B cell (primary cell): Measurements from ENCODE around the gene FKBP1A. TPM values are rescaled to one million over a fixed set of nuclear protein-coding genes. Genes with fewer than 3 reads are reported as not detected.

ENCODE experiments used
- ATAC-seq: fragments of 200-7000 bp; cut with Tn5 transposase; one replicate; pipeline ENCODE4 v1.10.0; 2021; ENCODE audit warnings: low read depth, mild to moderate bottlenecking, moderate number of reproducible peaks, moderate library complexity
- CTCF ChIA-PET: fragments of 350-600 bp; sonication (Branson Sonifier 250); formaldehyde crosslinking; loops from one replicate; lab custom pipeline; 2021; ENCODE audit warnings: antibody characterized with exemption, inconsistent platforms; lab: Charles Lee
- POLR2A ChIA-PET: fragments of 350-600 bp; sonication (Branson Sonifier 250); formaldehyde crosslinking; loops from one replicate; lab custom pipeline; 2021; ENCODE audit warnings: antibody characterized with exemption; lab: Charles Lee
- DNase-seq: peaks from one replicate; pipeline ENCODE4 v3.0.0; 2013
- H2AFZ ChIP-seq: 2 replicates; pipeline ENCODE4 v1.6.1; 2012; ENCODE audit warnings: mild to moderate bottlenecking, low read depth, low read length; ENCODE audit not compliant: insufficient read depth, poor library complexity, severe bottlenecking
- H3K27ac ChIP-seq, 2 donors: 1 replicate in 1 of 2; 2 replicates in 1 of 2; pipeline ENCODE4 v1.5.1; 2012 to 2013; ENCODE audit warnings: low read length in 2 of 2, mild to moderate bottlenecking in 2 of 2, moderate library complexity in 1 of 2
- H3K27me3 ChIP-seq, 4 experiments: fragments of 200-600 bp in 1 of 4; sonication (generic) in 1 of 4; replicated peaks in 1 of 4; 1 replicate in 2 of 4; 2 replicates in 2 of 4; pipeline versions ENCODE4 v1.6.1 to v1.7.0; 2013 to 2016; ENCODE audit warnings: low read length in 3 of 4, mild to moderate bottlenecking in 2 of 4, mixed read lengths in 1 of 4, moderate library complexity in 1 of 4; ENCODE audit not compliant: insufficient read depth in 4 of 4, control insufficient read depth in 3 of 4; ENCODE audit errors: control extremely low read depth in 1 of 4
- H3K36me3 ChIP-seq, 2 experiments: replicated peaks in 1 of 2; 1 replicate in 1 of 2; 2 replicates in 1 of 2; pipeline versions ENCODE4 v1.6.1 to v1.7.1; 2013; ENCODE audit warnings: low read length in 1 of 2; ENCODE audit not compliant: insufficient read depth in 2 of 2, control insufficient read depth in 1 of 2; ENCODE audit errors: control extremely low read depth in 1 of 2, extremely low read depth in 1 of 2
- H3K4me1 ChIP-seq, 2 donors: fragments of 200-600 bp in 1 of 2; sonication (generic) in 1 of 2; 1 replicate in 1 of 2; 2 replicates in 1 of 2; pipeline versions ENCODE4 v1.5.1 to v1.6.1; 2013 to 2017; ENCODE audit warnings: low read length in 2 of 2; ENCODE audit not compliant: control insufficient read depth in 2 of 2, insufficient read depth in 2 of 2
- H3K4me2 ChIP-seq: replicated peaks from 2 replicates; pipeline ENCODE3; 2012; ENCODE audit warnings: mild to moderate bottlenecking, low read depth, low read length; ENCODE audit not compliant: poor library complexity, severe bottlenecking
- H3K4me3 ChIP-seq, 5 experiments: fragments of 200-600 bp in 1 of 5; sonication (generic) in 1 of 5; 1 replicate in 3 of 5; 2 replicates in 2 of 5; pipeline versions ENCODE4 v1.5.1 to v1.7.0; 2011 to 2016; ENCODE audit warnings: low read length in 4 of 5, mild to moderate bottlenecking in 4 of 5, low read depth in 2 of 5, control low read depth in 1 of 5, moderate library complexity in 1 of 5; ENCODE audit not compliant: insufficient read depth in 1 of 5; ENCODE audit errors: control extremely low read depth in 1 of 5, extremely low read depth in 1 of 5
- H3K79me2 ChIP-seq: fragments of 200-600 bp; sonication (generic); one replicate; pipeline ENCODE4 v1.6.0; 2016; ENCODE audit warnings: low read length; ENCODE audit not compliant: control insufficient read depth, insufficient read depth
- H3K9ac ChIP-seq: fragments of 200-600 bp; sonication (generic); 2 replicates; pipeline ENCODE4 v1.6.1; 2017; ENCODE audit warnings: mild to moderate bottlenecking, low read length, moderate library complexity
- H3K9me3 ChIP-seq, 3 donors: one replicate each; pipeline versions ENCODE4 v1.6.1 to v1.7.1; 2013; ENCODE audit warnings: low read length in 2 of 3; ENCODE audit not compliant: control insufficient read depth in 2 of 3, insufficient read depth in 1 of 3; ENCODE audit errors: control extremely low read depth in 1 of 3
- H4K20me1 ChIP-seq: 2 replicates; pipeline ENCODE4 v1.6.0; 2012; ENCODE audit warnings: mild to moderate bottlenecking, low read length; ENCODE audit not compliant: insufficient read depth, control insufficient read depth, poor library complexity, severe bottlenecking
- H3K27ac Mint-ChIP-seq: one replicate; pipeline ENCODE4 v1.8.0; 2021; ENCODE audit warnings: mixed read lengths
- H3K27me3 Mint-ChIP-seq: one replicate; pipeline ENCODE4 v1.8.0; 2021; ENCODE audit warnings: mixed read lengths
- H3K4me1 Mint-ChIP-seq: one replicate; pipeline ENCODE4 v1.8.0; 2021; ENCODE audit warnings: mixed read lengths
- H3K4me3 Mint-ChIP-seq: one replicate; pipeline ENCODE4 v1.8.0; 2021; ENCODE audit warnings: mixed read lengths
- H3K9me3 Mint-ChIP-seq: one replicate; pipeline ENCODE4 v1.8.0; 2022; ENCODE audit warnings: mixed read lengths; ENCODE audit not compliant: insufficient read depth
- EZH2 ChIP-seq: IDR thresholded peaks from 2 replicates; pipeline ENCODE4 v1.6.1; 2012; ENCODE audit warnings: borderline replicate concordance, low read depth, mild to moderate bottlenecking, moderate library complexity, low read length; ENCODE audit not compliant: insufficient read depth, poor library complexity, severe bottlenecking
- WGBS: methylation state at CpG from one replicate; pipeline ENCODE4 v1.1.5; 2013; ENCODE audit warnings: missing lambda C conversion rate; ENCODE audit not compliant: insufficient coverage; 5-methylcytosine and 5-hydroxymethylcytosine counted together
- intact Hi-C: fragments of 100-400 bp; cut with micrococcal nuclease; formaldehyde crosslinking; loops from one replicate; pipeline ENCODE4 v1.10.0; 2022
- polyA plus RNA-seq: library from polyadenylated mRNA; depleted of rRNA; stranded (reverse); fragments of >200 nt; gene quantifications from 2 replicates; pipeline ENCODE4 v1.2.3, GENCODE V29; 2012
- total RNA-seq, 2 donors: library from RNA; stranded (reverse); fragments of 120-200 nt in 1 of 2; gene quantifications; 1 replicate in 1 of 2; 2 replicates in 1 of 2; pipeline versions ENCODE4 v1.2.3 to v1.2.4, GENCODE V29; 2013 to 2022
- TF ChIP-seq, protein P1 (sequence below): fragments of 200-600 bp; IDR thresholded peaks from one replicate; pipeline ENCODE4 v1.8.0; 2022; ENCODE audit warnings: antibody characterized with exemption, mild to moderate bottlenecking

Gene FKBP1A
- total and polyA plus RNA-seq, 2 donors (not counting 1 experiment from before 2014, with no cell fraction given): 86.3 to 86.7 TPM

DNA sequence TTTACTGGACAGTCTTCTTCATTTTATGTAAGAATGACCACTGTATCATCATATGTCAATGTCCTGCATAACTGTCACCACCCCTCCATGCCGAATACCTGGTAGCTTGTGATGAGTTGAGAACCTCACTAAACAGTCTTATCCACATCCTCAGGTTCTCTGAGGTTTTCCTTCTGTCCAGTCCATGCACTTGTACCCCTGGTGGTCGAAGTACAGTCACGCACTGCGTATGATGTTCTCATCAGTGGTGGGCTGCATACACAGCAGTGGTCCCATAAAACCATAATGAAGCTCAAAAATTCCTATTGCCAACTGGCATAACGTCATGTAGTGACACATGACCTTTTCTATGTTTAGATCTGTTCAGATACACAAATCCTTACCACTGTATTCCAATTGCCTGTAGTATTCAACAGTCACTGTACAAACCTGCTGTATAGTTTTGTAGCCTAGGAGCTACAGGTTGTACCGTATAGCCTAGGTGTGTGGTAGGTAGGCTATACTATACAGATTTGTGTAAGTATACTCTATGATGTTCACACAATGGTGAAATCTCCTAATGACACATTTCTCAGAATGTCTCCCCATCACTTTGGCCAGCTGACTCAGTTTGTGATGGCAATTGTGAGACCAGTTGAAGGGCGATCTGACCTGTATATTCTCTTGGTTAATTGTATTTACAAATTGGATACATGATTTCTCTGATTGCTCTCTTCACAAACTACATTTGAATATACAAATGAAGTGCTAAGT lies 32.6 kb downstream of the FKBP1A start:
- no peak for ATAC-seq
- POLR2A ChIA-PET: no interaction called here
- peaks cover 17% of the 10 kb centered on the region for H4K20me1 ChIP-seq
- DNase-seq: no peak
- H3K4me3 ChIP-seq: no peak overlapping the region
- Mint-ChIP-seq H3K4me1 (peaks cover 26% of the 10 kb centered on the region), H3K27ac (no peak overlapping the region), H3K4me3 (no peak overlapping the region), H3K27me3 (no peaks in the 10 kb centered on the region), H3K9me3 (no peaks in the 10 kb centered on the region)
- 89% methylated on average over 1 of the region's 7 CpGs for WGBS
- H3K36me3 ChIP-seq: peaks cover 17% of the 10 kb centered on the region in 2 experiments
- no peak overlapping the region for H3K27ac ChIP-seq
- H3K9ac ChIP-seq: no peak overlapping the region
- intact Hi-C loops: no loop called here
- CTCF ChIA-PET: no interaction called here
- H3K4me2 ChIP-seq: no peak overlapping the region
- H2AFZ ChIP-seq: no peak overlapping the region
- H3K79me2 ChIP-seq: peaks cover 28% of the 10 kb centered on the region
- H3K9me3 ChIP-seq: peaks cover 0 to under 1% (median 0%) of the 10 kb centered on the region in 3 donors
- TF ChIP-seq, protein P1, sequence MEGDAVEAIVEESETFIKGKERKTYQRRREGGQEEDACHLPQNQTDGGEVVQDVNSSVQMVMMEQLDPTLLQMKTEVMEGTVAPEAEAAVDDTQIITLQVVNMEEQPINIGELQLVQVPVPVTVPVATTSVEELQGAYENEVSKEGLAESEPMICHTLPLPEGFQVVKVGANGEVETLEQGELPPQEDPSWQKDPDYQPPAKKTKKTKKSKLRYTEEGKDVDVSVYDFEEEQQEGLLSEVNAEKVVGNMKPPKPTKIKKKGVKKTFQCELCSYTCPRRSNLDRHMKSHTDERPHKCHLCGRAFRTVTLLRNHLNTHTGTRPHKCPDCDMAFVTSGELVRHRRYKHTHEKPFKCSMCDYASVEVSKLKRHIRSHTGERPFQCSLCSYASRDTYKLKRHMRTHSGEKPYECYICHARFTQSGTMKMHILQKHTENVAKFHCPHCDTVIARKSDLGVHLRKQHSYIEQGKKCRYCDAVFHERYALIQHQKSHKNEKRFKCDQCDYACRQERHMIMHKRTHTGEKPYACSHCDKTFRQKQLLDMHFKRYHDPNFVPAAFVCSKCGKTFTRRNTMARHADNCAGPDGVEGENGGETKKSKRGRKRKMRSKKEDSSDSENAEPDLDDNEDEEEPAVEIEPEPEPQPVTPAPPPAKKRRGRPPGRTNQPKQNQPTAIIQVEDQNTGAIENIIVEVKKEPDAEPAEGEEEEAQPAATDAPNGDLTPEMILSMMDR: no peak
- no peak for TF ChIP-seq EZH2
- H3K4me1 ChIP-seq: peaks cover 4 to 5% of the 10 kb centered on the region in 2 donors
- H3K27me3 ChIP-seq: no peaks in the 10 kb centered on the region

DNA sequence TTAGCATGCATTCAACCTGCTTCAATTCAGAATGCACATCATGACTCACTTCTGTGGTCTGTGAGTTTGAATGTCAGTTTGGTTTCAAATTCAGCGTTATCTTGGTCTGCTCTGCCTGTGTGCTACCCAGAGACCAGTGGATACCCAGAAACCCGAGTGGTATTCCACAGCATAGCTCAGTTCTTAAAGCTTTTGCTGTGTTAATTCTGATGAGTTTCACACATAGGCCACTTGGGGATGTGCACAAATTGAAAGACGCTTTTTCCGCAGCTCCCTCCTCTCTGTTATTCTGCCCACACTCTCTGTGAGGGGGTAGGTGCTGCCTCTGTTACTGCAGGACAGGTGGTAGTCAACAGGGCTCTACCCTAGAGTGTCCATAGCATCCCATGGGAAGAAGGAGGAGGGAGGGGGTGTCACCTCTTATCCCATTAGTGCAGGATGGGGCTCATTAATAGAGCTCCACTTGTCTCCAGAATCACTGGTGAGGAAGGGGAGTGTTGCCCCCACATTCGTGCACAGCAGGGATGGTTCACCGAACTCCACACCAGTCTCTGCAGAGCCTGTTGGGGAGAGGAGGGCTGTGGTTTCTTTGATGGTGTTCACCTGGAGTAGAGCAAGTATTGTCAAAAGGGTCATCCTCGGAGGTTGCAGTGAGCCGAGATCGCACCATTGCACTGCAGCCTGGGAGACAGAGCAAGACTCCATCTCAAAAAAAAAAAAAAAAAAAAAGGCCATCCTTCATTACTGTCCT lies 34.8 kb downstream of the FKBP1A start:
- ChIA-PET CTCF (no interaction called here), POLR2A (no interaction called here)
- TF ChIP-seq, protein P1: no peak
- TF ChIP-seq EZH2: no peak
- H3K4me2 ChIP-seq: no peak overlapping the region
- Mint-ChIP-seq H3K27ac (no peak overlapping the region), H3K4me3 (no peak overlapping the region), H3K4me1 (peaks cover 11% of the 10 kb centered on the region), H3K9me3 (no peaks in the 10 kb centered on the region), H3K27me3 (no peaks in the 10 kb centered on the region)
- peaks cover 41% of the 10 kb centered on the region for H3K79me2 ChIP-seq
- WGBS: 100% methylated on average over 3 of the region's 9 CpGs
- no peaks in the 10 kb centered on the region for H3K4me1 ChIP-seq
- H3K4me3 ChIP-seq: no peak overlapping the region
- no peaks in the 10 kb centered on the region for H3K27me3 ChIP-seq
- intact Hi-C loops: no loop called here
- ATAC-seq (no peak), DNase-seq (no peak)
- H3K27ac ChIP-seq: no peak overlapping the region
- H2AFZ ChIP-seq: no peak overlapping the region
- peaks cover 20% of the 10 kb centered on the region for H4K20me1 ChIP-seq
- H3K9ac ChIP-seq: no peak overlapping the region
- peaks cover 0 to 12% (median 1%) of the 10 kb centered on the region in 3 donors for H3K9me3 ChIP-seq
- peaks cover 19 to 38% of the 10 kb centered on the region in 2 experiments for H3K36me3 ChIP-seq
